ENCODE measurements around the gene PDGFD. TPM values are rescaled to one million over a fixed set of nuclear protein-coding genes. Genes with fewer than 3 reads are reported as not detected.

The PDGFD gene
- total and polyA plus RNA-seq, 2 experiments from 2014 or later, result 1.9 to 4.5 TPM

GRCh38 chr11:104046331-104046730 lies 117.6 kb downstream of the PDGFD start (continued):
- TF ChIP-seq ZNF462 (CRISPR knock-in tag; IDR thresholded peaks at IDR 0.05) (no peak), CREB1 (CRISPR knock-in tag; IDR thresholded peaks at IDR 0.05; ENCODE audit: low read depth) (no peak), CTCF (conservative IDR thresholded peaks at IDR 0.05; ENCODE audit: low read depth in 2 of 2) (no peak), REST (IDR thresholded peaks at IDR 0.05; ENCODE audit: unreplicated experiment) (no peak), STAT1 (IDR thresholded peaks at IDR 0.05; ENCODE audit: unreplicated experiment) (no peak), ZNF114 (CRISPR knock-in tag; IDR thresholded peaks at IDR 0.05) (no peak), NANOG (IDR thresholded peaks at IDR 0.05; ENCODE audit: borderline replicate concordance) (no peak)
